Thyroid gland (tissue), 4 donors: Measurements from ENCODE around the gene POLE4.

ENCODE experiments used
- POLR2A ChIP-seq, 2 donors: fragments of 450-650 bp; IDR thresholded peaks; one replicate each; pipeline ENCODE4 v1.6.1; 2017; ENCODE audit warnings: antibody characterized with exemption in 2 of 2, mild to moderate bottlenecking in 2 of 2, moderate library complexity in 1 of 2
- TF ChIP-seq, protein P1 (sequence below), 6 experiments: fragments of 200-600 bp in 3 of 6; fragments of 450-650 bp in 3 of 6; sonication (generic) in 3 of 6; IDR thresholded peaks; one replicate each; pipeline ENCODE4 v1.5.1; 2016 to 2019; ENCODE audit warnings: antibody characterized with exemption in 6 of 6, mild to moderate bottlenecking in 2 of 6, inconsistent platforms in 1 of 6, moderate library complexity in 1 of 6

DNA sequence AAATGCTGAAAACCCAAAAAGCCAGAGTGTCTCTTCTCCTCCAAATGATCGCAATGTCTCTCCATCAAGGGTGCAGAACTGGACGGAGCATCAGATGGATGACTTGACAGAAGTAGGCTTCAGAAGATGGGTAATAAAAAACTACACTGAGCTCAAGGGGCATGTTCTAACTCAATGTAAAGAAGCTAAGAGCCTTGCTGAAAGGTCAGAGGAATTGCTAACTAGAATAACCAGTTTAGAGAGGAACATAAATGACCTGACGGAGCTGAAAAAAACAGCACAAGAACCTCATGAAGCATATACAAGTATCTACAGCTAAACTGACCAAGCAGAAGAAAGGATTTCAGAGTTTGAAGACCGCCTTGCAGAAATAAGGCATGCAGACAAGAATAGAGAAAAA is 9.7 kb upstream of the POLE4 start:
- TF ChIP-seq, protein P1, sequence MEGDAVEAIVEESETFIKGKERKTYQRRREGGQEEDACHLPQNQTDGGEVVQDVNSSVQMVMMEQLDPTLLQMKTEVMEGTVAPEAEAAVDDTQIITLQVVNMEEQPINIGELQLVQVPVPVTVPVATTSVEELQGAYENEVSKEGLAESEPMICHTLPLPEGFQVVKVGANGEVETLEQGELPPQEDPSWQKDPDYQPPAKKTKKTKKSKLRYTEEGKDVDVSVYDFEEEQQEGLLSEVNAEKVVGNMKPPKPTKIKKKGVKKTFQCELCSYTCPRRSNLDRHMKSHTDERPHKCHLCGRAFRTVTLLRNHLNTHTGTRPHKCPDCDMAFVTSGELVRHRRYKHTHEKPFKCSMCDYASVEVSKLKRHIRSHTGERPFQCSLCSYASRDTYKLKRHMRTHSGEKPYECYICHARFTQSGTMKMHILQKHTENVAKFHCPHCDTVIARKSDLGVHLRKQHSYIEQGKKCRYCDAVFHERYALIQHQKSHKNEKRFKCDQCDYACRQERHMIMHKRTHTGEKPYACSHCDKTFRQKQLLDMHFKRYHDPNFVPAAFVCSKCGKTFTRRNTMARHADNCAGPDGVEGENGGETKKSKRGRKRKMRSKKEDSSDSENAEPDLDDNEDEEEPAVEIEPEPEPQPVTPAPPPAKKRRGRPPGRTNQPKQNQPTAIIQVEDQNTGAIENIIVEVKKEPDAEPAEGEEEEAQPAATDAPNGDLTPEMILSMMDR (IDR thresholded peaks at IDR 0.05): no peak
- TF ChIP-seq POLR2A (IDR thresholded peaks at IDR 0.05): no peak
